Esophagus mucosa (tissue), 1 donor: ENCODE results near the gene MAG. TPM values are rescaled to one million over a fixed set of nuclear protein-coding genes. Genes with fewer than 3 reads are reported as not detected.
"Not testable (repeated sequence)": the region's sequence is repeated elsewhere in the genome, so short reads cannot be mapped to it uniquely, and the experiment has no call there.

ENCODE experiments used
- ATAC-seq: fragments of 200-7000 bp; cut with Tn5 transposase; one replicate; pipeline ENCODE4 v1.9.1; 2020
- total RNA-seq: library from RNA; stranded (reverse); gene quantifications from one replicate; pipeline ENCODE4 v1.2.4, GENCODE V29; 2023
- donor health status: DM: yes; HTN: yes; CAD: no.

Gene MAG
- total RNA-seq, 1 donor from 2014 or later = not detected

GRCh38 chr19:35346193-35347052 is 54.5 kb downstream of the MAG start:
- ATAC-seq = peak; percentile 55

GRCh38 chr19:35347171-35347929 is 55.4 kb downstream of the MAG start, which contains the start of gene FFAR1:
TSS of gene FFAR1 (plus strand) at chr19:35347902. CDS start at chr19:35351552, 3,650 bp downstream.
- no peak for ATAC-seq

- no peak for ATAC-seq
Observed at GRCh38 chr19:35347930-35348298, 56.0 kb downstream of the MAG start.

- ATAC-seq = no peak
Observed at GRCh38 chr19:35348911-35349611, 57.1 kb downstream of the MAG start.

- ATAC-seq = no peak
Observed at GRCh38 chr19:35349614-35350521, 57.9 kb downstream of the MAG start.

- ATAC-seq = no peak
Observed at GRCh38 chr19:35350591-35350990, 58.6 kb downstream of the MAG start.

GRCh38 chr19:35351411-35352176 is 59.6 kb downstream of the MAG start:
- ATAC-seq = no peak

- ATAC-seq = no peak
Observed at GRCh38 chr19:35352177-35352447, 60.2 kb downstream of the MAG start.

GRCh38 chr19:35352448-35353304 is 60.7 kb downstream of the MAG start:
- ATAC-seq = peak; percentile 81

- ATAC-seq = no peak
Observed at GRCh38 chr19:35353635-35354034, 61.7 kb downstream of the MAG start.

- no peak for ATAC-seq
Observed at GRCh38 chr19:35354898-35355297, 62.9 kb downstream of the MAG start.

- no peak for ATAC-seq
Observed at GRCh38 chr19:35355791-35356460, 64.0 kb downstream of the MAG start.

- no peak for ATAC-seq
Observed at GRCh38 chr19:35357867-35358573, 66.1 kb downstream of the MAG start, which contains the start of gene FFAR3. TSS of gene FFAR3 (plus strand) at chr19:35358460. CDS start at chr19:35358891, 431 bp downstream.

GRCh38 chr19:35358834-35359233 is 66.9 kb downstream of the MAG start:
- not testable (repeated sequence) for ATAC-seq

- not testable (repeated sequence) for ATAC-seq
Observed at GRCh38 chr19:35359395-35359794, 67.4 kb downstream of the MAG start.

GRCh38 chr19:35360081-35360480 is 68.1 kb downstream of the MAG start:
- ATAC-seq = not testable (repeated sequence)

- no peak for ATAC-seq
Observed at GRCh38 chr19:35360880-35361420, 69.0 kb downstream of the MAG start.

- ATAC-seq = peak; percentile 14
Observed at GRCh38 chr19:35362261-35363000, 70.5 kb downstream of the MAG start.
